Natural killer cell treated with Interleukin-12 subunit alpha and Interleukin-12 subunit beta and Interleukin-15 and Interleukin-18, amount 100 ng/mL, for 72 hours (primary cell): ENCODE measurements around the gene RIN3. TPM values are rescaled to one million over a fixed set of nuclear protein-coding genes. Genes with fewer than 3 reads are reported as not detected.

Experiments used
- ATAC-seq, 2 donors: fragments of 150-1000 bp; cut with Tn5 transposase in 1 of 2; sonication (Bioruptor Pico), chemical (Tn5 transposase) in 1 of 2; 2 replicates each; pipeline ENCODE4 v1.10.0; 2021
- DNase-seq: peaks from one replicate; pipeline ENCODE4 v3.0.0; 2022; ENCODE audit warnings: low spot score
- H3K27ac Mint-ChIP-seq, 2 donors: 1 replicate in 1 of 2; 2 replicates in 1 of 2; pipeline ENCODE4 v1.8.0; 2022; ENCODE audit warnings: mixed read lengths in 2 of 2, mild to moderate bottlenecking in 1 of 2, moderate library complexity in 1 of 2
- H3K27me3 Mint-ChIP-seq, 2 donors: 1 replicate in 1 of 2; 2 replicates in 1 of 2; pipeline ENCODE4 v1.8.0; 2022; ENCODE audit warnings: mixed read lengths in 2 of 2
- H3K36me3 Mint-ChIP-seq: one replicate; pipeline ENCODE4 v1.8.0; 2022; ENCODE audit warnings: mixed read lengths
- H3K4me1 Mint-ChIP-seq, 2 donors: 1 replicate in 1 of 2; 2 replicates in 1 of 2; pipeline ENCODE4 v1.8.0; 2022; ENCODE audit warnings: low read depth in 2 of 2, mixed read lengths in 2 of 2, mild to moderate bottlenecking in 1 of 2
- H3K4me3 Mint-ChIP-seq: one replicate; pipeline ENCODE4 v1.8.0; 2022; ENCODE audit warnings: mixed read lengths
- H3K9me3 Mint-ChIP-seq: 2 replicates; pipeline ENCODE4 v1.8.0; 2022; ENCODE audit warnings: mixed read lengths
- total RNA-seq, 2 donors: library from RNA; stranded (reverse); gene quantifications; one replicate each; pipeline ENCODE4 v1.2.3, GENCODE V29; 2022

Gene RIN3
- total RNA-seq, 2 donors from 2014 or later: 151 to 202 TPM

- H3K4me1 Mint-ChIP-seq: peaks cover 58 to 61% of the 10 kb centered on the region in 2 donors
Measured at GRCh38 chr14:92607702-92608429, 94.3 kb downstream of the RIN3 start.

GRCh38 chr14:92609955-92610354 is 96.4 kb downstream of the RIN3 start:
- DNase-seq (no peak), ATAC-seq (peak in 1 of 2 donors; percentile 79)
- Mint-ChIP-seq H3K9me3 (no peaks in the 10 kb centered on the region), H3K4me1 (peaks cover 55 to 63% of the 10 kb centered on the region in 2 donors), H3K4me3 (peak overlapping the region; percentile 19), H3K27ac (peak overlapping the region; percentile 78 to 92), H3K36me3 (peaks cover 16% of the 10 kb centered on the region), H3K27me3 (no peaks in the 10 kb centered on the region)

More at GRCh38 chr14:92607702-92608429, 94.3 kb downstream of the RIN3 start:
- H3K4me3 Mint-ChIP-seq: no peak overlapping the region
- no peaks in the 10 kb centered on the region for H3K9me3 Mint-ChIP-seq
- ATAC-seq: no peak
- H3K27ac Mint-ChIP-seq: peak overlapping the region; percentile 46 to 65
- DNase-seq: no peak
- peaks cover 23% of the 10 kb centered on the region for H3K36me3 Mint-ChIP-seq
- H3K27me3 Mint-ChIP-seq: no peaks in the 10 kb centered on the region

- no peaks in the 10 kb centered on the region for H3K9me3 Mint-ChIP-seq
- H3K4me1 Mint-ChIP-seq: peaks cover 60 to 63% of the 10 kb centered on the region in 2 donors
- H3K27ac Mint-ChIP-seq: peak overlapping the region; percentile 78 to 92
- ATAC-seq (no peak), DNase-seq (no peak)
- H3K36me3 Mint-ChIP-seq: peaks cover 7% of the 10 kb centered on the region
- no peak overlapping the region for H3K4me3 Mint-ChIP-seq
- no peaks in the 10 kb centered on the region for H3K27me3 Mint-ChIP-seq
Measured at GRCh38 chr14:92610849-92611271, 97.3 kb downstream of the RIN3 start.

GRCh38 chr14:92613008-92613658 is 99.6 kb downstream of the RIN3 start:
- Mint-ChIP-seq H3K27ac (peak overlapping the region; percentile 78 to 92), H3K36me3 (peaks cover 6% of the 10 kb centered on the region), H3K4me1 (peaks cover 72 to 73% of the 10 kb centered on the region in 2 donors), H3K4me3 (peak overlapping the region; percentile 28), H3K27me3 (no peaks in the 10 kb centered on the region), H3K9me3 (no peaks in the 10 kb centered on the region)
- no peak for ATAC-seq
- DNase-seq: no peak

- H3K9me3 Mint-ChIP-seq: no peaks in the 10 kb centered on the region
- peaks cover 72% of the 10 kb centered on the region in 2 donors for H3K4me1 Mint-ChIP-seq
- ATAC-seq: no peak
- H3K36me3 Mint-ChIP-seq: peaks cover 6% of the 10 kb centered on the region
- H3K4me3 Mint-ChIP-seq: no peak overlapping the region
- no peak for DNase-seq
- peak overlapping the region; percentile 92 to 94 for H3K27ac Mint-ChIP-seq
- H3K27me3 Mint-ChIP-seq: no peaks in the 10 kb centered on the region
Measured at GRCh38 chr14:92613681-92614260, 100.2 kb downstream of the RIN3 start.

- Mint-ChIP-seq H3K4me3 (peak overlapping the region; percentile 63), H3K9me3 (no peaks in the 10 kb centered on the region)
Measured at GRCh38 chr14:92615451-92615850, 101.9 kb downstream of the RIN3 start.

GRCh38 chr14:92616178-92616577 is 102.6 kb downstream of the RIN3 start:
- H3K27me3 Mint-ChIP-seq: no peaks in the 10 kb centered on the region
- H3K4me3 Mint-ChIP-seq: peak overlapping the region; percentile 63
- no peak for DNase-seq
- H3K27ac Mint-ChIP-seq: peak overlapping the region; percentile 94
- H3K9me3 Mint-ChIP-seq: no peaks in the 10 kb centered on the region
- peaks cover 15% of the 10 kb centered on the region for H3K36me3 Mint-ChIP-seq
- peaks cover 49 to 56% of the 10 kb centered on the region in 2 donors for H3K4me1 Mint-ChIP-seq
- ATAC-seq: no peak

More at GRCh38 chr14:92615451-92615850, 101.9 kb downstream of the RIN3 start:
- Mint-ChIP-seq H3K27ac (peak overlapping the region; percentile 94), H3K36me3 (peaks cover 11% of the 10 kb centered on the region), H3K27me3 (no peaks in the 10 kb centered on the region), H3K4me1 (peaks cover 56 to 61% of the 10 kb centered on the region in 2 donors)
- DNase-seq: peak; percentile 82
- ATAC-seq: peak; percentile 90 to 92

- Mint-ChIP-seq H3K4me3 (no peak overlapping the region), H3K27ac (peak overlapping the region in 1 of 2 donors; percentile 15), H3K9me3 (peaks cover 2% of the 10 kb centered on the region), H3K27me3 (no peaks in the 10 kb centered on the region), H3K36me3 (peaks cover 23% of the 10 kb centered on the region), H3K4me1 (peaks cover 38 to 47% of the 10 kb centered on the region in 2 donors)
- no peak for DNase-seq
- no peak for ATAC-seq
Measured at GRCh38 chr14:92617581-92617980, 104.0 kb downstream of the RIN3 start.

- H3K4me1 Mint-ChIP-seq: peaks cover 35 to 36% of the 10 kb centered on the region in 2 donors
- peak overlapping the region in 1 of 2 donors; percentile 68 for H3K27ac Mint-ChIP-seq
- H3K9me3 Mint-ChIP-seq: peaks cover 7% of the 10 kb centered on the region
- no peak for ATAC-seq
- H3K27me3 Mint-ChIP-seq: no peaks in the 10 kb centered on the region
- no peak for DNase-seq
- no peak overlapping the region for H3K4me3 Mint-ChIP-seq
- H3K36me3 Mint-ChIP-seq: peaks cover 42% of the 10 kb centered on the region
Measured at GRCh38 chr14:92619671-92620456, 106.3 kb downstream of the RIN3 start.

GRCh38 chr14:92622311-92622710 is 108.7 kb downstream of the RIN3 start:
- H3K4me1 Mint-ChIP-seq: peaks cover 15 to 29% of the 10 kb centered on the region in 2 donors
- H3K36me3 Mint-ChIP-seq: peaks cover 62% of the 10 kb centered on the region

GRCh38 chr14:92624764-92625163 is 111.2 kb downstream of the RIN3 start:
- ATAC-seq: no peak
- H3K27me3 Mint-ChIP-seq: no peaks in the 10 kb centered on the region
- H3K27ac Mint-ChIP-seq: no peak overlapping the region
- H3K4me3 Mint-ChIP-seq: no peak overlapping the region
- H3K36me3 Mint-ChIP-seq: peaks cover 78% of the 10 kb centered on the region
- H3K4me1 Mint-ChIP-seq: peaks cover 26 to 32% of the 10 kb centered on the region in 2 donors
- no peak for DNase-seq
- H3K9me3 Mint-ChIP-seq: peaks cover 16% of the 10 kb centered on the region

More at GRCh38 chr14:92622311-92622710, 108.7 kb downstream of the RIN3 start:
- Mint-ChIP-seq H3K27me3 (no peaks in the 10 kb centered on the region), H3K4me3 (no peak overlapping the region), H3K27ac (no peak overlapping the region), H3K9me3 (peaks cover 11% of the 10 kb centered on the region)
- ATAC-seq: no peak
- DNase-seq: no peak

GRCh38 chr14:92625213-92625612 is 111.6 kb downstream of the RIN3 start:
- peaks cover 29 to 34% of the 10 kb centered on the region in 2 donors for H3K4me1 Mint-ChIP-seq
- no peaks in the 10 kb centered on the region for H3K27me3 Mint-ChIP-seq
- peak overlapping the region in 1 of 2 donors; percentile 9 for H3K27ac Mint-ChIP-seq
- no peak overlapping the region for H3K4me3 Mint-ChIP-seq
- ATAC-seq (no peak), DNase-seq (no peak)
- H3K9me3 Mint-ChIP-seq: peaks cover 16% of the 10 kb centered on the region
- H3K36me3 Mint-ChIP-seq: peaks cover 76% of the 10 kb centered on the region

- H3K4me1 Mint-ChIP-seq: peaks cover 29 to 31% of the 10 kb centered on the region in 2 donors
- peaks cover 70% of the 10 kb centered on the region for H3K36me3 Mint-ChIP-seq
- no peak overlapping the region for H3K4me3 Mint-ChIP-seq
Measured at GRCh38 chr14:92626041-92626440, 112.5 kb downstream of the RIN3 start.

More at GRCh38 chr14:92626041-92626440, 112.5 kb downstream of the RIN3 start:
- peak overlapping the region; percentile 9 to 55 for H3K27ac Mint-ChIP-seq
- ATAC-seq (no peak), DNase-seq (no peak)
- peaks cover 16% of the 10 kb centered on the region for H3K9me3 Mint-ChIP-seq
- H3K27me3 Mint-ChIP-seq: no peaks in the 10 kb centered on the region
